HG03159 (cell line): ENCODE measurements around the gene PGAP6.
A peak's percentile ranks its signal among the peaks of the same experiment; 100 is the strongest.
"Not testable (repeated sequence)": the region's sequence is repeated elsewhere in the genome, so short reads cannot be mapped to it uniquely, and the experiment has no call there.

Source experiments
- ATAC-seq: cut with Tn5 transposase; IDR thresholded peaks from one replicate; pipeline ENCODE4 v1.9.1; 2021; ENCODE audit warnings: mild to moderate bottlenecking, moderate library complexity; ENCODE audit not compliant: unreplicated experiment

Gene PGAP6

GRCh38 chr16:404971-405486, 23.3 kb upstream of the PGAP6 start:
- ATAC-seq: no peak

GRCh38 chr16:401468-402348, 19.9 kb upstream of the PGAP6 start, which contains the start of gene DECR2:
Gene DECR2 (plus strand): TSS chr16:401885. CDS start chr16:401964, 79 bp downstream.
- peak; percentile 69 for ATAC-seq

GRCh38 chr16:400061-400591, 18.3 kb upstream of the PGAP6 start:
- no peak for ATAC-seq

DNA sequence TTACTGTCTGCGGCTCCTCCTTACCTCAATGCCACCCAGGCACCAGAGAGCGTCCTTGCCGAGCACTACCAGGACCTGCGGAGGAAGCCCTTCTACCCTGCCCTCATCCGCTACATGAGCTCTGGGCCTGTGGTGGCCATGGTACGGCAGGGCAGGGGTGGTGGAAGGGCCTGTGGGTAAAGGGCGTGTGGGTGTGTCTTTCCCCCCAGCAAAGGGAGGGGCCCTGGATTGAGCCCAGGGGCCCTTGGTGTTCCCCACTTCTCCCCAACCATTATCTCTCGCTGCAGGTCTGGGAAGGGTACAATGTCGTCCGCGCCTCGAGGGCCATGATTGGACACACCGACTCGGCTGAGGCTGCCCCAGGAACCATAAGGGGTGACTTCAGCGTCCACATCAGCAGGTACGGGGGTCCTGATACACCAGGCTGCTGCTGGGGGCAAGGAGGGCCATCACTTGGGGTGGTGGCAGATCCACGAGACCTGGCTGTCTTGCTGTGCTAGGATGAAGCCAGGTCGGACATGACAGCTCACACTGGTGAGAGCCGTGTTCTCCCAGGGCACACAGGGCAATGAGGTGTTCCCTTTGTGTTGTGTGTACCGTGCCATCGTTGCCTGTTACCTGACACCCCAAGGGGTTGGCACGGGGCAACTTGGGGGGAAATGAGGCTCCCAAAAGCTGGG, 17.7 kb upstream of the PGAP6 start:
- no peak for ATAC-seq

GRCh38 chr16:398561-399339, 17.0 kb upstream of the PGAP6 start:
- ATAC-seq: no peak

DNA sequence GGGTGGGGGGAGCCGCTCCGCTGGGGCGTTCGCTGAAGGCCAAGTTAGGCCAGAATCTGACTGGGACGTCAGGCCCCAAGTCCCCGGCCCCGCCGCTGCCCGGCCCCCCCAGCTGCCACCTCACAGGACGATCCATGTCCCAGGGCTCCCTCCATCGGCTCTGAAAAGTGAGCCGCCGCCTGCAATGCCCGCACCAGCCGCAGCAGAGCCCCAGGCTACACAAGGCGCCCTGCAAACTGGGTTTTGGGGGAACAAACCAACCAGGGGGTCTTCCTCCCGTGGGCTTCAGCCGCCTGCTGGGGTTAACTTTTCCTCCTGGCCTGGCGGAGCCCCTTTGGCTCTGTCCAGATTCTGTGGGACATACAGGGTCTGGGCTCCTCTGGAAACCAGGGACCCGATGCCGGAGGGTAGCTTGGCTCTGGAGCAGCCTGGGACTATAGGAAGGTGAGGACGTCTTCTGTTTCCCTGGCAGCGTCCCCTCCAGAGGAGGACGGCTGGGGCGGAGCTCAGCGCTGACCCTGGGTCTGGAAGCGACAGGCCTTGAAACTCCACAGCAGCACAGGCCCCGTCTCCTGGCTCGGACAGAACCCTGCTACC, 16.1 kb upstream of the PGAP6 start:
- ATAC-seq: no peak

DNA sequence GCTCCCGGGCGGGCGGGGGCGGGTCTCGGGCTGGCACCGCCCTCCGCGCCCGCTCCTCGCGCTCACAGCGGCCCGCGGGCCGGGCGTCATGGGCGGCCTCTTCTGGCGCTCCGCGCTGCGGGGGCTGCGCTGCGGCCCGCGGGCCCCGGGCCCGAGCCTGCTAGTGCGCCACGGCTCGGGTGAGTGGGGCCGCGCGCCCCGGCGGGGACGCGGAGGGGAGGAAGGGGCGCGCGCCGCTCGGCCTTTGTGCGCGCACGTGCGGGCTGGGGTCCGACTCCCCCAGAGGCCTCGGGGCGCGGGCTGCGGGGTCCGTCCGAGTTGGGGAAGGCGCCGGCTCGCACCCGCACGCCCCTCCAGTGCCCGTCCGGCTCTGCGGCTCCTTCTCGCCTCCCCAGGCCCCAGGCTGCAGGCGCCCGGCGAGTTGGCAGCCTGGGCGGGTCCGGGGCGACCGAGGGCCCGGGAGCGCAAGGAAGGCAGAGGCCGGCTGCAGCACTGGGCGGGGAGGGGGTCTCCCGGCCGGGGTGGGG, 15.4 kb upstream of the PGAP6 start, which contains the start of gene NME4:
NME4 (plus strand) TSS at position 65 of the 527 bp plus-strand sequence; CDS start at position 89, 24 bp downstream.
- ATAC-seq: no peak

- ATAC-seq: no peak
Measured at GRCh38 chr16:396605-397004, 14.8 kb upstream of the PGAP6 start.

DNA sequence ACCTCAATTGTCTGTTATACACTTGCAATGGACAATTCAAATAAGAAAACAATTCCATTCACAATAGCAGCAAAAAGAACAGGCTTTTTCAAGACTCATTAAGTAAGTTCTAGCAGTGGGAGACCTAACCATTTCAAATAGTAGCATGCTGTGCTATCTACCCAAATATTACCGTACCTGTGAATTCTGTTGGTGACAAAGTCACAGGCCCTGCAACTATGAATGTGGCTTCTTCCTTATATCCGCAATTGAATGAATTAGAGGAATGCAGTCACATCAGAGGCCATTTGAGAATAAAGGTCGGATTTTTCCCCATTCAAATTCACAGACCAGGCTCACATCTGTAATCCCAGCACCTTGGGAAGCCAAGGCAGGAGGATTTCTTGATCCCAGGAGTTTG, 14.4 kb upstream of the PGAP6 start:
- no peak for ATAC-seq

DNA sequence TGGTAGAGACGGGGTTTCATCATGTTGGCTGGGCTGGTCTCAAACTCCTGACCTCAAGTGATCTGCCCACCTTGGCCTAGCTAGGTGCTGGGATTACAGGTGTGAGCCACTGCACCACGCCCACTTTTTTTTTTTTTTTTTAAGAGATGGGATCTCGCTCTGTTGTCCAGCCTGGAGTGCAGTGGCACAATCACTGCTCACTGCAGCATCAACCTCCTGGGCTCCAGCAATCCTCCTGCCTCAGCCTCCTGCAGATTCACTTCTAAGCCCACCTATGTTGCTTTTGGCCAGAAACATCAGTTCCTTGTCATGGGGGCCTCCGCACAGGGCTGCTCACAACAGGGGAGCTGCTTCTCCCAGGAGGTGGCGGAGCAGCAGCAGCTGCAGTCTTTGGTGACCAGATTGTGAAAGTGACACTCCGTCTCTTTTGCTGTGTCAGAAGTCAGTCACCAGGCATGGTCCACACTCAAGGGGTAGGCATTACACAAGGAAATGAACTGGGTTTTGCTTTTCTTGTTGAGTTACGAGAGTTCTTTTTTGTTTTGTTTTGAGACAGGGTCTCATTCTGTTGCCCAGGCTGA, 10.8 kb upstream of the PGAP6 start:
- no peak for ATAC-seq

GRCh38 chr16:391885-392335, 10.1 kb upstream of the PGAP6 start:
- ATAC-seq: no peak

GRCh38 chr16:389352-389751, 7.6 kb upstream of the PGAP6 start:
- no peak for ATAC-seq

- not testable (repeated sequence) for ATAC-seq
Measured at GRCh38 chr16:387761-388666, 6.2 kb upstream of the PGAP6 start.

- no peak for ATAC-seq
Measured at GRCh38 chr16:386641-387156, 4.9 kb upstream of the PGAP6 start.

DNA sequence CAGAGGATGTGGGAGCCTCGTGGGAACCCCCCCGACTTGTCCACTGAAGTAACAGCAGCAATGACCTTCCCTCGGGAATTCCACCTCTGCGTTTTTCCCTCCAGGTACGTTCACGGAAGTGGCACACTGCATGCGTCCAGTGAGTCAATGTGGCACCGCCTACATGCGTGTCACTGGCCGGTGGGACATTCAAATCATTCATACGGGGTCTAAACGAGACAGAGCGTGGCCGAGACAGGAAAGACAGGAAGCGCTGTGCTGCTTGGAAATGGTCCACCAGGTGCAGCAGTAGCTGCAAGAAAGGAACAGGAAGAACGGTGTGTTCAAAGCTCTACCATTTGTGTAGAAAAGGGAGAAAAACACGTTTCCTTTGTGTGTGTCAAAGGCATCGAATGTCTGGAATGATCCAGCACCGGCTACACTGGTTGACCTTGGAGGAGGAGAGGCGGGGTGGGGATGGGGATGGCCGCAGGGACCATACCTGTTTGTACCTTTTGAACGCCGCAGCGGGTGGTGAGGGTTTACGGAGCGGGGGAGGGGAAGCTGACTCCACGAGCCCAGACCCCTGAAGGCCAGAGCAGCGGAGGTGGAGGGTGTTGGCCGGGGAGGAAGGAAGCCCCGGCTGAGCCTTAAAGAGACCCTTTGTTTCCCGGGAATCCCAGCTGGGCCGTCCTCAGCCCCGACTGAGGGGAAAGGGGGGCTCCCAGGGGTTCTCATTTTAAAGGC, 1.7 kb upstream of the PGAP6 start:
- ATAC-seq: no peak

DNA sequence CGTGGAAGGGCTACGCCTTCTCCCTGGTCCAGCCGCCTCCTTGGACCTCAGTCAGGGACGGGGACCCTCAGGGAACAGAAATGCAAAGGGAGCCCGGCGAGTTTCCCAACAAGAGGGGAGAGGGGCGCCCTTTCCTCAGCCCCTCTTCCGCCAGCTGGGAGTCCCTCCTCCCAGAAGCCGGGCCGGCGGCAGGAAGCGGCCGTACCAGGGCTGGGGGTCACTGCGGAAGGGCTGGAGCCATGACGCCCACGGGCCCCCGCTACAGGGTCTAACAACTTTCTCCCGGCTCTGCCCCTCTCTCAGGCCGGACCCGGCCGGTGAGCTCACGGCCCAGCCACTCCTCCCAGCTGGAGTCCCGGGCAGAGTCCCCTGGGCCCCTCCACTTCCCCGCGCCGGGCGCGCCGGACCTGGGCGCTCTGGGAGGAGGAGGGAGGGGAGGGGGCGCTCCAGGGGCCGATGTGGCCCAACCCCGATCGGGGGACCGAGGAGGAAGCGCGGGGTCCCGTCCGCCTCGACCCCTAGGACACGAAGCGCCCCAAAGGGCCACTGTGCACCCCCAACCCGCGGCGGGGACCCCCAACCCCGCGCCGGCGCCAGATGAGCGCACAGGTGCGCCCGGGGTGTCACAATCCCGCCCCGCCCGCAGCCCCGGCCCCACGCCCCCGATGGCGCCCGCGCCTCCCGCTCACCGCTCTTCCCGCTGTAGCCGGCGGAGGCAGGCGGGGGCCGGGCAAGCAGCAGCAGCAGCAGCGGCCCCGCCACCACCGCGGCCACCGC, 578 bp downstream of the PGAP6 start:
- peak; percentile 14 for ATAC-seq

DNA sequence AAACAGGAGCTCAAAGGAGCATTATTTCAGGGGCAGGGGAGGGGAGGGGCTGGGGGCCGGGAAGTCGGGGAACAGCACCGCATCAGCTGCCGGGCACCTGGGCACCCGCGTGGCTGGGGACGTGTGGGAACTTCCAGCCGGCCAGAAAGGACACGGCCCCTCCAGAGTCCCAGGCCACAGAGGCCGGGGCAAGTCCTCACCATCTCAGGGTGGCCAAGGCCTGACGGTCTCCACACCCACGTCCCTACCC, 1.1 kb downstream of the PGAP6 start:
- no peak for ATAC-seq
